ENCODE measurements around the gene ASPG.

- TF ChIP-seq, protein P1, sequence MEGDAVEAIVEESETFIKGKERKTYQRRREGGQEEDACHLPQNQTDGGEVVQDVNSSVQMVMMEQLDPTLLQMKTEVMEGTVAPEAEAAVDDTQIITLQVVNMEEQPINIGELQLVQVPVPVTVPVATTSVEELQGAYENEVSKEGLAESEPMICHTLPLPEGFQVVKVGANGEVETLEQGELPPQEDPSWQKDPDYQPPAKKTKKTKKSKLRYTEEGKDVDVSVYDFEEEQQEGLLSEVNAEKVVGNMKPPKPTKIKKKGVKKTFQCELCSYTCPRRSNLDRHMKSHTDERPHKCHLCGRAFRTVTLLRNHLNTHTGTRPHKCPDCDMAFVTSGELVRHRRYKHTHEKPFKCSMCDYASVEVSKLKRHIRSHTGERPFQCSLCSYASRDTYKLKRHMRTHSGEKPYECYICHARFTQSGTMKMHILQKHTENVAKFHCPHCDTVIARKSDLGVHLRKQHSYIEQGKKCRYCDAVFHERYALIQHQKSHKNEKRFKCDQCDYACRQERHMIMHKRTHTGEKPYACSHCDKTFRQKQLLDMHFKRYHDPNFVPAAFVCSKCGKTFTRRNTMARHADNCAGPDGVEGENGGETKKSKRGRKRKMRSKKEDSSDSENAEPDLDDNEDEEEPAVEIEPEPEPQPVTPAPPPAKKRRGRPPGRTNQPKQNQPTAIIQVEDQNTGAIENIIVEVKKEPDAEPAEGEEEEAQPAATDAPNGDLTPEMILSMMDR (IDR thresholded peaks at IDR 0.05; ENCODE audit: insufficient read depth, low read length, poor library complexity, severe bottlenecking): no peak
- TF ChIP-seq EZH2phosphoT487 (conservative IDR thresholded peaks at IDR 0.05; ENCODE audit: low read length): no peak
Measured at GRCh38 chr14:104095426-104096310, 10.2 kb downstream of the ASPG start.
